Measurements from ENCODE around the gene SPATA22.

DNA sequence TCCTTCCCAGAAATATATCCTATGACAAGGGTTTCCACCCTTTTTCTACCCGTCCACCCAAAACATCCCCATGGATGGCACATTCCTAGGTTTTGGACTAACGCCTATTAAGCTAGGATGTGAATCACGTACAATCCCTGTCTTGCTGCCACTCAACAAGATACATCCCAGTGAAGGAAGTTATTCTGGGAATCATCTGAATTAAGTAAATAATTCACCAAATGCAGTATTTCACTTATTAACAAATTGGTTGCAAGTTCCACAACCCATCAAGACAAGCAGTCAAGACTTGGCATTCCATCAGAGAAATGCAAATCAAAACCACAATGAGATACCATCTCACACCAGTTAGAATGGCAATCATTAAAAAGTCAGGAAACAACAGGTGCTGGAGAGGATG, 36.2 kb upstream of the SPATA22 start:
- TF ChIP-seq PHF8 (IDR thresholded peaks at IDR 0.05; ENCODE audit: borderline replicate concordance, low read depth) (no peak), CEBPB (IDR thresholded peaks at IDR 0.05) (no peak), POLR2AphosphoS2 (conservative IDR thresholded peaks at IDR 0.05; ENCODE audit: low read length) (no peak), EHF (CRISPR knock-in tag; IDR thresholded peaks at IDR 0.05) (no peak), SMC3 (IDR thresholded peaks at IDR 0.05) (no peak), POLR2A (IDR thresholded peaks at IDR 0.05; ENCODE audit: low read length) (no peak), JUNB (IDR thresholded peaks at IDR 0.05) (no peak), JUN (IDR thresholded peaks at IDR 0.05) (no peak), EP300 (IDR thresholded peaks at IDR 0.05) (no peak)
- TF ChIP-seq, protein P1, sequence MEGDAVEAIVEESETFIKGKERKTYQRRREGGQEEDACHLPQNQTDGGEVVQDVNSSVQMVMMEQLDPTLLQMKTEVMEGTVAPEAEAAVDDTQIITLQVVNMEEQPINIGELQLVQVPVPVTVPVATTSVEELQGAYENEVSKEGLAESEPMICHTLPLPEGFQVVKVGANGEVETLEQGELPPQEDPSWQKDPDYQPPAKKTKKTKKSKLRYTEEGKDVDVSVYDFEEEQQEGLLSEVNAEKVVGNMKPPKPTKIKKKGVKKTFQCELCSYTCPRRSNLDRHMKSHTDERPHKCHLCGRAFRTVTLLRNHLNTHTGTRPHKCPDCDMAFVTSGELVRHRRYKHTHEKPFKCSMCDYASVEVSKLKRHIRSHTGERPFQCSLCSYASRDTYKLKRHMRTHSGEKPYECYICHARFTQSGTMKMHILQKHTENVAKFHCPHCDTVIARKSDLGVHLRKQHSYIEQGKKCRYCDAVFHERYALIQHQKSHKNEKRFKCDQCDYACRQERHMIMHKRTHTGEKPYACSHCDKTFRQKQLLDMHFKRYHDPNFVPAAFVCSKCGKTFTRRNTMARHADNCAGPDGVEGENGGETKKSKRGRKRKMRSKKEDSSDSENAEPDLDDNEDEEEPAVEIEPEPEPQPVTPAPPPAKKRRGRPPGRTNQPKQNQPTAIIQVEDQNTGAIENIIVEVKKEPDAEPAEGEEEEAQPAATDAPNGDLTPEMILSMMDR (IDR thresholded peaks at IDR 0.05), result no peak
- TF ChIP-seq, protein P2, sequence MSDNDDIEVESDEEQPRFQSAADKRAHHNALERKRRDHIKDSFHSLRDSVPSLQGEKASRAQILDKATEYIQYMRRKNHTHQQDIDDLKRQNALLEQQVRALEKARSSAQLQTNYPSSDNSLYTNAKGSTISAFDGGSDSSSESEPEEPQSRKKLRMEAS (IDR thresholded peaks at IDR 0.05), result no peak
- TF ChIP-seq, protein P3, sequence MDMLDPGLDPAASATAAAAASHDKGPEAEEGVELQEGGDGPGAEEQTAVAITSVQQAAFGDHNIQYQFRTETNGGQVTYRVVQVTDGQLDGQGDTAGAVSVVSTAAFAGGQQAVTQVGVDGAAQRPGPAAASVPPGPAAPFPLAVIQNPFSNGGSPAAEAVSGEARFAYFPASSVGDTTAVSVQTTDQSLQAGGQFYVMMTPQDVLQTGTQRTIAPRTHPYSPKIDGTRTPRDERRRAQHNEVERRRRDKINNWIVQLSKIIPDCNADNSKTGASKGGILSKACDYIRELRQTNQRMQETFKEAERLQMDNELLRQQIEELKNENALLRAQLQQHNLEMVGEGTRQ (IDR thresholded peaks at IDR 0.05), result no peak
